Fibroblast of villous mesenchyme (primary cell): Measurements from ENCODE around the gene RGS7. TPM values are rescaled to one million over a fixed set of nuclear protein-coding genes. Genes with fewer than 3 reads are reported as not detected.
"Not testable (repeated sequence)": the region's sequence is repeated elsewhere in the genome, so short reads cannot be mapped to it uniquely, and the experiment has no call there.

Experiments used
- DNase-seq: peaks from one replicate; pipeline ENCODE4 v3.0.0-alpha.2; 2010; ENCODE audit warnings: low read depth
- H3K4me3 ChIP-seq: 2 replicates; pipeline ENCODE4 v1.5.1; 2011; ENCODE audit warnings: low read depth, mild to moderate bottlenecking, low read length
- CTCF ChIP-seq: IDR thresholded peaks from 2 replicates; pipeline ENCODE4 v1.5.1; 2012; ENCODE audit warnings: low read depth, mild to moderate bottlenecking, low read length; ENCODE audit not compliant: insufficient read depth
- total RNA-seq: library from RNA; depleted of rRNA; stranded (reverse); fragments of >200 nt; gene quantifications from 2 replicates; pipeline ENCODE4 v1.2.3, GENCODE V29; 2012

Gene RGS7
- total RNA-seq, 1 donor, result 0.43 TPM

- DNase-seq, result no peak
- TF ChIP-seq CTCF, result no peak
- no peak overlapping the region for H3K4me3 ChIP-seq
Observed at GRCh38 chr1:241102664-241103063, 254.3 kb downstream of the RGS7 start.

GRCh38 chr1:241101622-241102021, 255.4 kb downstream of the RGS7 start:
- no peak for DNase-seq
- TF ChIP-seq CTCF, result no peak
- H3K4me3 ChIP-seq, result no peak overlapping the region

- DNase-seq, result no peak
- H3K4me3 ChIP-seq, result no peak overlapping the region
- no peak for TF ChIP-seq CTCF
Observed at GRCh38 chr1:241097479-241097878, 259.5 kb downstream of the RGS7 start.

GRCh38 chr1:241096982-241097381, 260.0 kb downstream of the RGS7 start:
- TF ChIP-seq CTCF, result no peak
- no peak overlapping the region for H3K4me3 ChIP-seq
- DNase-seq, result no peak

GRCh38 chr1:241095847-241096246, 261.2 kb downstream of the RGS7 start:
- TF ChIP-seq CTCF, result no peak
- H3K4me3 ChIP-seq, result no peak overlapping the region
- no peak for DNase-seq

GRCh38 chr1:241090798-241091197, 266.2 kb downstream of the RGS7 start:
- TF ChIP-seq CTCF, result no peak
- H3K4me3 ChIP-seq, result no peak overlapping the region

GRCh38 chr1:241089066-241089465, 267.9 kb downstream of the RGS7 start:
- H3K4me3 ChIP-seq, DNase-seq: not testable (repeated sequence)

More at GRCh38 chr1:241090798-241091197, 266.2 kb downstream of the RGS7 start:
- DNase-seq, result no peak

- not testable (repeated sequence) for H3K4me3 ChIP-seq, DNase-seq
Observed at GRCh38 chr1:241088075-241088474, 268.9 kb downstream of the RGS7 start.
